NCI-H748 treated with DMSO at 0.1 percent for 48 hours (cell line): ENCODE data around the gene ITPKC.
A peak's percentile ranks its signal among the peaks of the same experiment; 100 is the strongest.
"Not testable (repeated sequence)": the region's sequence is repeated elsewhere in the genome, so short reads cannot be mapped to it uniquely, and the experiment has no call there.

Experiments used
- DNase-seq: peaks from one replicate; lab custom pipeline; 2025; lab: John Stamatoyannopoulos, UW

ITPKC gene

DNA sequence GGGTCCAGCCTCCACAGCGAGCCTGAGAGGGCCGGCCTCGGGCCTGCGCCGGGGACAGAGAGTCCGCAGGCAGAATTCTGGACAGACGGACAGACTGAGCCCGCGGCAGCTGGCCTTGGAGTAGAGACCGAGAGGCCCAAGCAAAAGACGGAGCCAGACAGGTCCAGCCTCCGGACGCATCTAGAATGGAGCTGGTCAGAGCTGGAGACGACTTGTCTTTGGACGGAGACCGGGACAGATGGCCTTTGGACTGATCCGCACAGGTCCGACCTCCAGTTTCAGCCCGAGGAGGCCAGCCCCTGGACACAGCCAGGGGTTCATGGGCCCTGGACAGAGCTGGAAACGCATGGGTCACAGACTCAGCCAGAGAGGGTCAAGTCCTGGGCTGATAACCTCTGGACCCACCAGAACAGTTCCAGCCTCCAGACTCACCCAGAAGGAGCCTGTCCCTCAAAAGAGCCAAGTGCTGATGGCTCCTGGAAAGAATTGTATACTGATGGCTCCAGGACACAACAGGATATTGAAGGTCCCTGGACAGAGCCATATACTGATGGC, 490 bp downstream of the ITPKC start:
- no peak for DNase-seq

DNA sequence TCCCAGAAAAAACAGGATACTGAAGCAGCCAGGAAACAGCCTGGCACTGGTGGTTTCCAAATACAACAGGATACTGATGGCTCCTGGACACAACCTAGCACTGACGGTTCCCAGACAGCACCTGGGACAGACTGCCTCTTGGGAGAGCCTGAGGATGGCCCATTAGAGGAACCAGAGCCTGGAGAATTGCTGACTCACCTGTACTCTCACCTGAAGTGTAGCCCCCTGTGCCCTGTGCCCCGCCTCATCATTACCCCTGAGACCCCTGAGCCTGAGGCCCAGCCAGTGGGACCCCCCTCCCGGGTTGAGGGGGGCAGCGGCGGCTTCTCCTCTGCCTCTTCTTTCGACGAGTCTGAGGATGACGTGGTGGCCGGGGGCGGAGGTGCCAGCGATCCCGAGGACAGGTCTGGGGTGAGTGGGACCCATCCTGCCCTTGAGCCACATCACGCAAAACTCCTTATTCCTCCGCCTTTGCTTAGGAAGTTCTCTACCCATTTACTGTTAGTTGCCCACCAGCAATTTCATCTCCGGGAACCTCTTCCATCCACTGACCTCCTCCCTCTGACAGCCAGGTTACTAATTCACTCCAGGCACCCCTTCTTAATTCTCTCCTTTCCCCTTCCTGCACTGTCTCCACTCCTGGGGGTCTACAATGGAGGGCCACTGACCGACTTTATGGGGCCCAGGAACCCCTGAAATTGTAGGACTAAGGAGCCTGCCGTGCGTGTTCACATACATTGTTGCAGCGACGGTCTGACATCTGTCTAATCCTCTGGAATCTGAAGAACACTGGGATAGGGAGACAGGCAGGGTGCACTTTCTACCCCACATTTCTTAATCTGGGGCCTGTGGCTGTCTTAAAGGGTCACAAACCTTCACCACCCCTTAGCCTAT, 1.2 kb downstream of the ITPKC start:
- DNase-seq = no peak

DNA sequence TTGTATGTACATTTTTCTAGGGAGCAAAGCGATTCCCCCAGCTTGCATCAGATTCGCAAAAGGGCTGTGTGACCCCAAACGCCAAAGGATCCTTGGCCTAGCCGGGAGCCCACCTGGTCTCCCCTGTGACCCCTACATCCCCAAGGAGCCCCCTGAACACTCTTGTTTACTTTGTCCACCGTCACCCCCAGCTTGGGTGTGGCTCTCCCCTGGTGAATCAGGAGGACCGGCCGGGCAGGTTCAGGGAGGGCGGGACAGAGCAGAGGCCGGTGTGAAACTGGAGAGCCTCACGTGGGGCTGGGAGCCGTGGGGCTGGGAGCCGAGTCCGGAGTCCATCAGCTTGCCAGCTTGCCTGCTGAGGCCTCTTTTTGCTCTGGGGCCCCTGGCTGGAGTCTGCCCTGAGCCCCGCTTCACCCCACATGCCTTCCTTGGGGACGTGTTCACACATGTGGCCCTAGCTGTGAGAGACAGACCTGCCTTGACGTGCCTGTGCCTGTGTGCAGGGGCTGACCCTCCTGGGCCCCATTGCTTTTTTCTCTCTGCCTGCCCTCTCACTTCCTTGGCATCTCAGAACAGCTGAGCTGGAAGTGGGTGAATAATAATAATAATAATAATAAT, 2.0 kb downstream of the ITPKC start:
- peak; percentile 6 for DNase-seq

DNA sequence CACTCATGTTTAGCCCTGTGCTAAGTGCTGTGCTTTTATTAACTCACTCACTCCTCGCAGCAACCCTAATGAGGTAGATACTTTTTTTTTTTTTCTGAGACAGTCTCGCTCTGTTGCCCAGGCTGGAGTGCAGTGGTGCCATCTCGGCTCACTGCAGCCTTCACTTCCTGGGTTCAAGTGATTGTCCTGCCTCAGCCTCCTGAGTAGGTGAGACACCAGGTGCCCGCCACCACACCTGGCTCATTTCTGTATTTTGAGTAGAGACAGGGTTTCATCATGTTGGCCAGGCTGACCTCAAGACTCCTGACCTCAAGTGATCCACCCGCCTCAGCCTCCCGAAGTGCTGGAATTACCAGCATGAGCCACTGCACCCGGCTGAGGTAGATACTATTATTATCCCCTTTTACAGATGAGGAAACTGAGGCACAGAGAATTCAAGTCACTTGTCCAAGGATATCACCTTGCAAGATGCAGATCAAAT, 2.5 kb downstream of the ITPKC start:
- DNase-seq = no peak

DNA sequence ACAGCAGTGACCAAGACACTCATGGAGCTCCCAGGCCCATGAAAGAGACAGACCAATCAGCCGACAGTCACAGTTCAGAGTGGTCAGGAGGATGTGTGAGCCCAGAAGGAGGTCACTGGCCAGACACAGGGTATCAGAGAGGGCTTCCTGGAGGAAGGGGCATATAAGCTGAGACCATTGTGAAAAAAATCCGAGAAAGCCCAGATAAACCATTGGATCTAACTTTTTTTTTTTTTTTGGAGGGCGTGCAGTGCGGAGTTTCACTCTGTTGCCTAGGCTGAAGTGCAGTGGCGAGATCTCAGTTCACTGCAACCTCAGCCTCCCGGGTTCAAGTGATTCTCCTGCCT, 4.2 kb downstream of the ITPKC start:
- DNase-seq = no peak

- no peak for DNase-seq
Observed at GRCh38 chr19:40721936-40722661, 5.2 kb downstream of the ITPKC start.

GRCh38 chr19:40723661-40724254, 6.8 kb downstream of the ITPKC start:
- DNase-seq = no peak

GRCh38 chr19:40724315-40724714, 7.4 kb downstream of the ITPKC start:
- DNase-seq = no peak

GRCh38 chr19:40724855-40725254, 7.9 kb downstream of the ITPKC start:
- no peak for DNase-seq

GRCh38 chr19:40726279-40726678, 9.4 kb downstream of the ITPKC start:
- DNase-seq = no peak

DNA sequence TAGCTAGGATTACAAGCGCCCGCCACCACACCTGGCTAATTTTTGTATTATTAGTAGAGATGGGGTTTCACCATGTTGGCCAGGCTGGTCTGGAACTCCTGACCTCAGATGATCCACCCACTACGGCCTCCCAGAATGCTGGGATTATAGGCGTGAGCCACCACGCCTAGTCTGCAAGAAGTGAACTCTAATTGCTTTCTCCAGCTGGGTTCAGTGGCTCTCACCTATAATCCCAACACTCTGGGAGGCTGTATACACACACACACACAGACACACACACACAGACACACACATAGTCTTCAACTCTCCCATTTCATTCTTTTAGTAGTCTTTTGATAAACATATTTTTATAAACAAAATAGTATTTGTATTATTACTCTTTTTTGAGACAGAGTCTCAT, 13.2 kb downstream of the ITPKC start:
- not testable (repeated sequence) for DNase-seq

DNA sequence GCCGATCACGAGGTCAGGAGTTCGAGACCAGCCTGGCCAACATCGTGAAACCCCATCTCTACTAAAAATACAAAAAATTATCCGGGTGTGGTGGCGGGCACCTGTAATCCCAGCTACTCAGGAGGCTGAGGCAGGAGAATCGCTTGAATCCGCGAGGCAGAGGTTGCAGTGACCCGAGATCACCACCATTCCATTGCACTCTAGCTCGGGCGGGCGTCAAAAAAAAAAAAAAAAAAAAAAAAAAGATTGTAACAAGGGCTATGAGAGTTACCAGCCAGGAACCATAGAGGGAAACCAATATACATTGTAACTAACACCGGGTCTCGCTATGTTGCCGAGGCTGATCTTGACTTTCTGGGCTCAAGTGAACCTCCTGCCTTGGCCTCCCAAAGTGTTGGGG, 15.4 kb downstream of the ITPKC start:
- not testable (repeated sequence) for DNase-seq

GRCh38 chr19:40733149-40733548, 16.2 kb downstream of the ITPKC start:
- DNase-seq = no peak

DNA sequence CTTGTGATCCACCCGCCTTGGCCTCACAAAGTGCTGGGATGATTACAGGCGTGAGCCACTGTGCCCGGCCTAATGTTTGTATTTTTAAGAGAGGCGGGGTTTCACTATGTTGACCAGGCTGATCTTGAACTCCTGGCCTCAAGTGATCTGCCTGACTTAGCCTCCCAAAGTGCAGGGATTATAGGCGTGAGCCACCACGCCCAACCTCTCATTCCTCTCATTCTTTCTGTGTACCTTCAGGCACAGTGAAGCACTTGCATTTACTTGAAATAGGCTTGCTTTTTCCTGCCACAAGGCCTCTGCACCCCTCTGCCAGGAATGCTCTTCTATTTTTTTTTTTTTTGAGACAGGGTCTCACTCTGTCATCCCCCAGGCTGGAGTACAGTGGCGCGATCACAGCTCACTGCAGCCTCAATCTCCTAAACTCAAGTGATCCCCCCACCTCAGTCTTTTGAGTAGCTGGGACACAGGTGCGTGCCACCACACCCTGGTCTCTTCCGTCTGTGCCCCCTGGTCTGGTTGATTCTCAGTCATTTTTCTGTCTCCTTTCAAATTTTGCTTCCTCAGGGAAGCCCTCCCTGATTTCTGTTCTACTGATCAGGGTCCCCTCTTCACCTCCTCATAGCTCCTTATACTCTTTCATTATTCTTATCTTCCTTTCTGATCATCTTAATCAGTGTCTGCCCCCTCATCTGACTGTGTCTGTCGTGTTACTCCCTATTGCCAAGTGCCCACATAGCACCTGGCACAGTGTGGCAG, 18.3 kb downstream of the ITPKC start:
- DNase-seq = no peak

DNA sequence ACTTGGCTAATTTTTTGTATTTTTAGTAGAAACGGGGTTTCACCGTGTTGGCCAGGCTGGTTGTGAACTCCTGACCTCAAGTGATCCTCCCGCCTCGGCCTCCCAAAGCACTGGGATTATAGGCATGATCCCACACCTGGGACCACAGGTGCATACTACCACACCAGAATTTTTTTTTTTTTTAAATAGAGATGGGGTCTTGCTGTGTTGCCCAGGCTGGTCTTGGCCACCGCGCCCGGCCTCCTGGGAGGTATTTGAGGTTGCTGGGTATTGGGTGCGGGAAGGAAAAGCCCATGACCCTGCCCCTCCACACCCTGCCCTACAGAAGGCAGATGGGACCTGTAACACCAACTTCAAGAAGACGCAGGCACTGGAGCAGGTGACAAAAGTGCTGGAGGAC, 19.7 kb downstream of the ITPKC start:
- no peak for DNase-seq

DNA sequence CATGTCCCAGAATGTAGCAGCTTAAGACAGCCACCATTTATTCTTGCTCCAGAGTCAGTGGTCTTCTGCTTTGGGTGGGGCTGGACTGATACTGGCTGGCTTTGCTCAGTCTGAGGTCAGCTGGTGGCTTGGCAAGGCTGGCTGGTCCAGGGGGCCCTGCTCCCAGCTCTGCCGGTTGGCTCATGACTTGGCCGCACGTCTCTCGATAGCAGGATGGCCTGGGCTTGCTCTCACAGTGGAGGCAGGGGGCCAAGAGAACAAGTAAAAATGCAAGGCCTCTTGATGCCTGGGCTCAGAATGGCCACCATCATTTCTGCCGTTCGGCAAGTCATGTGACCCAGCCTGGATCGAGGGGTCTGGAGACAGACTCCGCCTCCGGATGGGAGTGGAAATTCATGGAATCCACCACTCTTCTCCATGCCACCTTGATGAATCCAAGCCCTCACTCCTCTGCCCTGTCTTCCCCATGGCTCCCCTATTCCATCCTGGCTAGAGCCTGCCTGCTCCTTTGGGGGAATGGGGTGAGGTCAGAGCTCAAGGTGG, 20.3 kb downstream of the ITPKC start:
- no peak for DNase-seq

DNA sequence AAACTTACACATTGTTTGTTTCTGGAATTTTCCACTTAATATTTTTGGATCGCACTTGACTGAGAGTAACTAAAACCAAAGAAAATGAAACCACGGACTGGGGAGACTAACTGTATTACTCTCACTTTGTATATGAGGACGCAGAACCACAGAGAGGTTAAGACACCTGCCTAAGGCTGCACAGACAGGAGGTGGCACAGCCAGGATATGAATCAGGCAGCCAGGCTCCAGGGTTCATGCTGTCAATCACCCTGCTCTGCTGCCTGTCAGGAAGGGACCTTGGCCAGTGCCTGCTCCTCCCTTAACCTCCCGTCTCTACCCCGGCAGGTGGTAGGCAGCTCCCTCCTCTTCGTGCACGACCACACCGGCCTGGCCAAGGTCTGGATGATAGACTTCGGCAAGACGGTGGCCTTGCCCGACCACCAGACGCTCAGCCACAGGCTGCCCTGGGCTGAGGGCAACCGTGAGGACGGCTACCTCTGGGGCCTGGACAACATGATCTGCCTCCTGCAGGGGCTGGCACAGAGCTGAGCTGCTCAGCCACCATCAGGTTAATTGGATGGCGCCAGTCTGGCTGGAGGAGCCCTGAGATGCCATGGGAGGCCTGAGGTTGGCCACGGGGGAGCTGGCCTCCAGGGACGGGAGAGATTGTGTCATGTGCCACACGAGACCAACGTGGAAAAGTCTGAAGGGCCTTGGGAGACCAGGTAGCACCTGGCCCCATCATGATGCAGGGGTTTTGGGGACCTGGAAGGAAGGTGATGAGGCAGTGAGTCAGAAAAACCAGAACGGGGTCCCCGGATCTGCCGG, 22.3 kb downstream of the ITPKC start:
- no peak for DNase-seq

GRCh38 chr19:40739871-40740703, 23.2 kb downstream of the ITPKC start:
- DNase-seq = no peak

DNA sequence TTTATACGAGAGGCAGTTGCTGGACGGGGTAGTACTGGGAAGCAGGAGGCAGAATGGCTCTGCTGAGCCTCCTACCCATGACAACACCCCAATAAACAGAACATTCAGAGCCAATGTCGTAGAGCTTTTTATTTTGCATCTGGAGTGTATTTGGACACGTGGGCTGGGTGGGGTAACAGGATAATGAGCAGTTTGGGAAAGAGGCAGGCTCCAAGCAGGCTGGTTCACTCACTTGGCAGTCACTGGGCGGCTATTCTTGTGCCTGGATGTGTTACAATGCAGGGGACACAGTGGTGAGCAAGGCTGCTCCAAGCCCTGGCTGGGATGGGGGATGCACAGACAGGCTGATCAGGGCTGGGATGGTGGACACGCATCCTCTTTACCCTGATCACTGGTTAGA, 23.8 kb downstream of the ITPKC start:
- no peak for DNase-seq
